Sigmoid colon (tissue), 7 donors: ENCODE results near the gene DMXL2. TPM values are rescaled to one million over a fixed set of nuclear protein-coding genes. Genes with fewer than 3 reads are reported as not detected.

Experiments used
- DNase-seq: peaks from one replicate; pipeline ENCODE4 v3.0.0-alpha.2; 2019
- H3K27ac ChIP-seq, 4 donors: fragments of 200-600 bp; sonication (generic); one replicate each; pipeline ENCODE4 v1.5.1; 2016 to 2019; ENCODE audit warnings: mild to moderate bottlenecking in 1 of 4
- H3K27me3 ChIP-seq, 3 donors: fragments of 200-600 bp; sonication (generic); one replicate each; pipeline ENCODE4 v1.5.1; 2019; ENCODE audit warnings: mild to moderate bottlenecking in 1 of 3
- H3K36me3 ChIP-seq, 4 donors: fragments of 200-600 bp; sonication (generic); one replicate each; pipeline ENCODE4 v1.5.1; 2016 to 2019
- H3K4me1 ChIP-seq, 4 donors: fragments of 200-600 bp; sonication (generic); one replicate each; pipeline ENCODE4 v1.5.1; 2017 to 2019
- H3K4me3 ChIP-seq, 4 donors: fragments of 200-600 bp; sonication (generic); one replicate each; pipeline ENCODE4 v1.5.1; 2017 to 2019; ENCODE audit warnings: mild to moderate bottlenecking in 2 of 4, moderate library complexity in 1 of 4
- H3K9me3 ChIP-seq, 4 donors: fragments of 200-600 bp in 3 of 4; sonication (generic) in 3 of 4; one replicate each; pipeline versions ENCODE4 v1.5.1 to v1.6.1; 2013 to 2019
- CTCF ChIP-seq, 4 experiments: fragments of 450-650 bp in 3 of 4; fragments of 200-600 bp in 1 of 4; IDR thresholded peaks; one replicate each; pipeline ENCODE4 v1.5.1; 2016 to 2019; ENCODE audit warnings: antibody characterized with exemption in 4 of 4, mild to moderate bottlenecking in 3 of 4, moderate library complexity in 2 of 4
- EP300 ChIP-seq, 4 donors: sonication (generic); formaldehyde crosslinking; IDR thresholded peaks; one replicate each; pipeline ENCODE4 v1.6.1; 2017; ENCODE audit warnings: antibody characterized with exemption in 4 of 4
- POLR2A ChIP-seq, 2 donors: fragments of 450-650 bp; IDR thresholded peaks; one replicate each; pipeline ENCODE4 v1.6.1; 2016; ENCODE audit warnings: antibody characterized with exemption in 2 of 2, mild to moderate bottlenecking in 2 of 2, moderate library complexity in 2 of 2
- POLR2AphosphoS5 ChIP-seq, 4 donors: sonication (generic); formaldehyde crosslinking; IDR thresholded peaks; one replicate each; pipeline ENCODE4 v1.6.1; 2017; ENCODE audit warnings: antibody characterized with exemption in 4 of 4
- WGBS, 2 donors: extraction: QIAGEN DNeasy Blood & Tissue Kit; methylation state at CpG; one replicate each; pipeline ENCODE4 v1.1.7; 2013; 5-methylcytosine and 5-hydroxymethylcytosine counted together
- intact Hi-C: fragments of 100-400 bp; cut with DNase I; formaldehyde crosslinking; loops from one replicate; pipeline ENCODE4 v1.15.1; 2023
- polyA plus RNA-seq, 3 donors: library from polyadenylated mRNA; stranded (reverse); fragments of 200-250 nt; gene quantifications; one replicate each; pipeline ENCODE4 v1.2.3, GENCODE V29; 2013
- total RNA-seq, 4 donors: library from RNA; depleted of rRNA; stranded (reverse); fragments of >200 nt; gene quantifications; one replicate each; pipeline ENCODE4 v1.1.0, GENCODE V29; 2016
- donor health status: healthy with polysubstance abuse.
- donor health status: Bipolar disorder and iron deficiency.
- donor health status: healthy.

Gene DMXL2
- total and polyA plus RNA-seq, 7 donors: 5.5 to 64.5 (median 34.6) TPM

- intact Hi-C loops: no loop called here
- 83 to 88% methylated on average over 9 of the region's 9 CpGs for WGBS, 2 donors
- no peaks in the 10 kb centered on the region for H3K4me1 ChIP-seq
- no peak overlapping the region for H3K27ac ChIP-seq
- no peaks in the 10 kb centered on the region for H3K9me3 ChIP-seq
- H3K36me3 ChIP-seq: peaks cover 0 to 18% (median 5%) of the 10 kb centered on the region in 4 donors
- no peak for DNase-seq
- TF ChIP-seq POLR2AphosphoS5 (IDR thresholded peaks at IDR 0.05): no peak
- TF ChIP-seq CTCF (IDR thresholded peaks at IDR 0.05): no peak
- TF ChIP-seq EP300 (IDR thresholded peaks at IDR 0.05): no peak
- TF ChIP-seq POLR2A (IDR thresholded peaks at IDR 0.05): no peak
- no peaks in the 10 kb centered on the region for H3K27me3 ChIP-seq
- H3K4me3 ChIP-seq: no peak overlapping the region
Measured at GRCh38 chr15:51494411-51495314, 127.9 kb downstream of the DMXL2 start.

GRCh38 chr15:51493892-51494291, 128.7 kb downstream of the DMXL2 start:
- Histone ChIP-seq H3K9me3 (no peaks in the 10 kb centered on the region), H3K27me3 (no peaks in the 10 kb centered on the region), H3K27ac (no peak overlapping the region), H3K4me1 (no peaks in the 10 kb centered on the region), H3K4me3 (no peak overlapping the region), H3K36me3 (peaks cover 0 to 23% (median 4%) of the 10 kb centered on the region in 4 donors)
- TF ChIP-seq CTCF (IDR thresholded peaks at IDR 0.05): no peak
- TF ChIP-seq EP300 (IDR thresholded peaks at IDR 0.05): no peak
- no peak for TF ChIP-seq POLR2A (IDR thresholded peaks at IDR 0.05)
- no peak for TF ChIP-seq POLR2AphosphoS5 (IDR thresholded peaks at IDR 0.05)
- intact Hi-C loops: no loop called here
- no peak for DNase-seq
- 88 to 98% methylated on average over 2 of the region's 2 CpGs for WGBS, 2 donors

- Histone ChIP-seq H3K4me3 (no peak overlapping the region), H3K27ac (no peak overlapping the region), H3K36me3 (peaks cover 4 to 29% (median 13%) of the 10 kb centered on the region in 4 donors), H3K4me1 (no peaks in the 10 kb centered on the region), H3K9me3 (no peaks in the 10 kb centered on the region), H3K27me3 (no peaks in the 10 kb centered on the region)
- WGBS, 2 donors: 94 to 97% methylated on average over 4 of the region's 4 CpGs
- TF ChIP-seq CTCF (IDR thresholded peaks at IDR 0.05) (no peak), POLR2A (IDR thresholded peaks at IDR 0.05) (no peak), EP300 (IDR thresholded peaks at IDR 0.05) (no peak), POLR2AphosphoS5 (IDR thresholded peaks at IDR 0.05) (no peak)
- intact Hi-C loops: no loop called here
- DNase-seq: no peak
Measured at GRCh38 chr15:51492528-51492927, 130.0 kb downstream of the DMXL2 start.

GRCh38 chr15:51491941-51492340, 130.6 kb downstream of the DMXL2 start:
- WGBS, 2 donors: 94 to 96% methylated on average over 5 of the region's 5 CpGs
- Histone ChIP-seq H3K9me3 (no peaks in the 10 kb centered on the region), H3K27ac (no peak overlapping the region), H3K4me1 (no peaks in the 10 kb centered on the region), H3K4me3 (no peak overlapping the region), H3K27me3 (no peaks in the 10 kb centered on the region), H3K36me3 (peaks cover 7 to 35% (median 16%) of the 10 kb centered on the region in 4 donors)
- TF ChIP-seq POLR2AphosphoS5 (IDR thresholded peaks at IDR 0.05) (no peak), EP300 (IDR thresholded peaks at IDR 0.05) (no peak), CTCF (IDR thresholded peaks at IDR 0.05) (no peak), POLR2A (IDR thresholded peaks at IDR 0.05) (no peak)
- intact Hi-C loops: no loop called here
- no peak for DNase-seq
